GM18951 (cell line): Measurements from ENCODE around the gene PTPRR.

Source experiments
- POLR2A ChIP-seq: IDR thresholded peaks from 4 replicates; pipeline ENCODE4 v1.6.1; 2011; ENCODE audit warnings: mild to moderate bottlenecking; ENCODE audit not compliant: insufficient read length, insufficient read depth; ENCODE audit errors: extremely low read depth
- in situ Hi-C: fragments of 300-500 bp; cut with MboI; formaldehyde crosslinking; loops from one replicate; pipeline ENCODE4 v1.12.0; 2022; ENCODE audit warnings: low sequenced_read_pairs, mixed read lengths, inconsistent platforms; ENCODE audit not compliant: unreplicated experiment

Gene PTPRR

DNA sequence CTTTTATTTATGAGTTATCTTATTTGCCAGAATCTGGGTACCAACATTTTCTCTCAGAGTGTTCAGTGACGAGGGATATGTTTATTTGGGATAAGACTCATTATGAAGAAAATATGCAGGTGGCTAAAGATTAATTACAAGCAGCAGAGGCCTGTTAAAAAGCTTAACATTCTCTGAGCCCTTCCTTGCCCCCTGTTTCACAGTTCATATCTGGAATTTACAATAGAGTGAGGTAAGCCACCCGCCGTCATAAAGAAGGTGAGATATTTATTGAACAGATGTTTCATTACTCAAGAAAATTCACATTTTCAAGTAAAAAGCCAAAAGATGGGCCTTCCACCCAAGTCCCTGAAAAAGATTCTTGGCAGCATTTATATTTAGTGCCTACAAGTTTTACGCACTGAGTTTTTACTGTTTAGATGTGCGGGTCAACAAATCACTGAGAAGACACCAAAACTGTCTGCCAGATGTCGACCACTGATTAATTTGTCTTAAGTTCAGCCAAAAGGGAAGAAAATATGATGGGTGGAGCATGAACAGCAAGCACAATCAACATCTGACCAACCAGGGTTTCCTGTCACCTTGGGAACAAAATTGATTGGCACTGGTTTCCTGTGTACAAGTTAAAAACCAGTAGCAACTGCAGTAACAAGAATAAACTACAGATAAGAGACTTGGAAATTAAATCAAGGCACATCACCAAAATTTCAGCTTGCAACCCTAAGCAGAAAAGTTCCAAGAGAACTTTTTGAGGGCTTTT is 197.8 kb downstream of the PTPRR start:
- in situ Hi-C loops, result loop anchor here (25.0 kb wide), 1 partner anchor 835 kb away; no protein-coding TSS in a partner anchor
- TF ChIP-seq POLR2A, result no peak

DNA sequence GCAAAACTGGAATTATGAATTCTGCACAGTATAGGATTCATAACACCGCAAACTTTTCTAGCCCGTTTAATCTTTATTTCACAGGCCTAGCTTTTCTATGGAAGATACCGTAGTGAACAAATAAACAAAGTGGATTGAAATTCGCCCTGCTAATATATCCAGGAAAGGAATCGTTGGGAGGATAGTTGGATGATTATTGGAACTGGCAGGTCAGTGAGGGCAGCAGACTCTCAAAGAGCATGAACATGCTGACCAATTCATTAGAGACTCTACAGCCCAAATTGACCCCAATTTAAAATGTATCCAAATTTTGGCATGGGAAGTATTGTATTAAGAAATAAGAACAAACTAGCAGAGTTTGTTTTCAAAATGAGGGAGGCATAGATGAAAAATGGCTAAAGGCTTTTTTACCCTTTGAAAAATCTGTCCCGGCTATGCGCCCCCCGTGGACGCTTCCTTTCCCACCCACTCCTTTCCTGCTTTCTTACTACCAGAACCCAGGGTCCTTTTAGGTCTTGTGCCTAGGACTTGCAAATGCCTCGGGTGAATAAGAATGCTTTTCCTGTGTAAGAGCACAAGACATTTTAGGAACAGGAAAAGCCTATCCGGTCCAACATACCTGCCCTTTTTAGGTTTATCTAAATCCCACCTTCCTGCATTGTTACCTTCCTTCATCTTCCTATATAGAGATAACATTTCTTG is 198.7 kb downstream of the PTPRR start:
- no peak for TF ChIP-seq POLR2A
- in situ Hi-C loops, result loop anchor here (25.0 kb wide), 1 partner anchor 835 kb away; no protein-coding TSS in a partner anchor

DNA sequence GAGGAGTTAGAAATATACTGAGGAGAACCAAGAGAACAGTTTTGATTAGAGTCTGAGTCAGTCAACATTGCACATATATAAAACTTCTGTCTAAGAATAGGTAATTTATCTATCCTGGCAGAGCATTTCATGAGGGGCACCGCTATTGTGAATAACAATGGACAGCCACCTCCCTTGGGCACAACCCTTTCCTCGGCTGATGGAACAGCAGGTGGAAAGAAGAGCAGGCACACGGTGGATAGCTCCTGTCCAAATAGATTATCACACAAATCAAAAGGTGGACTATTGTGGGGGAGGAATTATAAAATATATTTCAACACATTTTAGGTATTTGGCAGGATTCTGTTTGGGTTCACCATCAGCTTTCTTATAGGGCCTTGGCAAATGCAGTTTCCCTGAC is 199.3 kb downstream of the PTPRR start:
- in situ Hi-C loops, result loop anchor here (25.0 kb wide), 1 partner anchor 834 kb away; no protein-coding TSS in a partner anchor
- TF ChIP-seq POLR2A, result no peak

DNA sequence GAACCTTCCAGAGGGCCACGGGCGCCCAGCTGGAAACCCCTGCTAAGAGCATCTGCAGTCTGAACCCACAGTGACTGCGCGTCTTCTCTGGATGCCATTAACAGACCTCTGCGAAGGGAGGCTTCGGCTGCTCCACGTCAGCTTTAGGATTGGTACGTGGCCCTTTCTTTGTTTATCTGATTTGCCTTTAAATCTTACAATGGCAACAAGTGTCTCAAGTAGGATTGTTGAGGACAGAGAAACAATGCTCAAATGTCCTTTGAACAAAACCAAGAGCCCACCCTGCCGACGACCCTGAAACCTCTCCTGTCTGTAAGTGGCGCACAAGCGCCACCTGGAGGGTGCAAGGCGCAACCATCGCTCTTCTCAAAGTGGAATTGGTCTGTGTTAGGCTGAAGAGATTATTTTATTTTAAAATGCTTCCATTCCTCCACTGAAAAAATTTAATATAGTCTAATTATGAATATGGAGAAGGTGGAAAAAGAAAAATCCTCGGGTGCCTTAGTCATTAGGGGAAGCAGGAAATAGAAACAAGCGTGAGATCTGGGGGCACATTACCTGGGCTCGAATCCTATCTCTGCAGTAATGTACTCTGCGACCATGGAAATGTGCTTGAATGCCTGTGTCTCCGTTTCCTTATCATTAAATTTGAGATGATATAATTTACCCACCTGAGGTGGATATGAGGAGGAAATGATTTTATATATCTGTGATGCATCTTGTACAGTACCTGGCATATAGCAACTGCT is 200.7 kb downstream of the PTPRR start:
- in situ Hi-C loops, result loop anchor here (25.0 kb wide), 1 partner anchor 833 kb away; no protein-coding TSS in a partner anchor

DNA sequence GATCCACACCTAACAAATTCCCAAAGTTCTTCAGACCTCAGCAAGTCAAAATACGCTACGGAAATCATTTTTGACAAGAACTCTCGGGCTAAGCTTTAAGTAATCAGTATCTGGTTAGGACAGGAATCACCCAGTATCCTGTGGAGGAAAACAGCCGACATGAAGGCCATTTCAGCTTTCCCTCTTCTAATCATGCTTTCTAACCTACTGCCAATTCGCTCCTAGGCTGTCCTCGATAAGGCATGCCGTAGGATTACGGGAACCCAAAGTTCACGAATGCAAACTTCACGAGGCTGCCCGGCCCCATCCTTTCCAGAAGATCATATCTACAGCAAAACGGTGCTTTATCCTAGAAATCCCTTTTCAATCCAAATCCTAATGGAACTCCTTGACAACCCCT is 201.5 kb downstream of the PTPRR start:
- in situ Hi-C loops, result loop anchor here (25.0 kb wide), 1 partner anchor 832 kb away; no protein-coding TSS in a partner anchor
- no peak for TF ChIP-seq POLR2A

More for the DNA sequence above, 200.7 kb downstream of the PTPRR start:
- no peak for TF ChIP-seq POLR2A

DNA sequence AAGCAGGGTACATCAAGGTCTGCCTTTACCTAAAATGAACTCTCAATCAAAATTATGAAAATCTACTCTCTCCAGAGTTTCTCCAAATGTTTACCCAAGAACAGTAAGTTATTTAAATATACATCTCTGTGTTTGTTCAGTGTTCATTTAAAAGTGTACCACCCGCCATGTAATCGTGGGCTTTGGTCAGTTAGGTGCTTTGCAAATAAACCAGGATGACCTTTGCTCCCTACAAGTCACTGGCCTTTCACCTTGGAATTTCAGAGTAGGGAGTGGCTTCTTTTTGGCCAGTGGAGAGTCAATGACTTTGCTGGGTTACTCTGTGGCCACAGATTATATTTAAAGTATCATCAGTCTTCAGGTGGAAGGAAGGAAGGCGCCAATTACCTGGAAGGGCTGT is 208.7 kb downstream of the PTPRR start:
- no peak for TF ChIP-seq POLR2A
- in situ Hi-C loops, result loop anchor here (25.0 kb wide), 1 partner anchor 825 kb away; no protein-coding TSS in a partner anchor

DNA sequence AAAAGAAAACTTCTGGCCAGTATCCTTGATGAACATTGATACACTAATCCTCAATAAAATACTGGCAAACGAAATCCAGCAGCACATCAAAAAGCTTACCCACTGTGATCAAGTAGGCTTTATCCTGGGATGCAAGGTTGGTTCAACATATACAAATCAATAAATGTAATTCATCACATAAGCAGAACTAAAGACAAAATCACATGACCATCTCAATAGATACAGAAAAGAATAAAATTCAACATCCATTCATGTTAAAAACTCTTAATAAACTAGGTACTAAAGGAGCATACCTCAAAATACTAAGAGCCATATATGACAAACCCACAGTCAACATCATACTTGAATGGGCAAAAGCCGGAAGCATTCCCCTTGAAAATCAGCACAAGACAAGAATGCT is 211.5 kb downstream of the PTPRR start:
- no peak for TF ChIP-seq POLR2A
- in situ Hi-C loops, result loop anchor here (25.0 kb wide), 1 partner anchor 822 kb away; no protein-coding TSS in a partner anchor

DNA sequence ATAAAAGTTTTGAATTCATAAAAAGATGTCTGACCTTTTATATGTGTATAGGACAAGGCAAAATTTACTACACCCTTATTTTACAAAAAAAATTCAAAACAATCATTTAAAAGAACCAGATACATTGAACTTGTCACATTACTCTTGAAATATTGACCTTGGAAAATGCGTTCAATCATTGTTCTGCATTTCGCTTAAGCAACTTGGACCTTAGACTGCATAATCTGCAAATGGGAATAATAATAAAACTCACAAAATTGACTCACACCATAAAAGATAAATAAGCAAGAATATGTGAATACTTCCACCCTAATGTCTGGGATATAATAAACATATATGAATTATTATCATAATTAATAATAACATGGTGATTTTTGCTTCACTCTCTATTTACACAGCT is 213.9 kb downstream of the PTPRR start:
- in situ Hi-C loops, result loop anchor here (25.0 kb wide), 1 partner anchor 819 kb away; no protein-coding TSS in a partner anchor

DNA sequence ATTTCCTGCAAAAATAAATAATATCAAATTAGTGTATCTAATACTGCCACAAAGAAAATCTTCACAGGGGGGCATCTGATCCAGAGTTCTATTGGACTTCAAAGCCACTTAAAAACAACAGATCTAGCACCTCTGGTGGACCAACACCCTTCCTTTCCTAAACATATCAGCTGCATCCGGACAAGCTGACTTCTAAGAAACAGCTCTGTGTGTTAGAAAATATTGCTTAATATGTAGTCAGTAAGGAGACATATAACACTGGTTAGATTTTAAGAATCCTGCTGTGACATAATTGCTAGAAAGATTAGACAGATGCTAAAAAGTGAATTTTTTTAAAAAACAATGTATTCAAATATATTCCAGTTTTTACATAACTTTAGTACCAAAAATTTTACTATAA is 222.2 kb downstream of the PTPRR start:
- in situ Hi-C loops, result no loop called here

More for the DNA sequence above, 213.9 kb downstream of the PTPRR start:
- TF ChIP-seq POLR2A, result no peak

DNA sequence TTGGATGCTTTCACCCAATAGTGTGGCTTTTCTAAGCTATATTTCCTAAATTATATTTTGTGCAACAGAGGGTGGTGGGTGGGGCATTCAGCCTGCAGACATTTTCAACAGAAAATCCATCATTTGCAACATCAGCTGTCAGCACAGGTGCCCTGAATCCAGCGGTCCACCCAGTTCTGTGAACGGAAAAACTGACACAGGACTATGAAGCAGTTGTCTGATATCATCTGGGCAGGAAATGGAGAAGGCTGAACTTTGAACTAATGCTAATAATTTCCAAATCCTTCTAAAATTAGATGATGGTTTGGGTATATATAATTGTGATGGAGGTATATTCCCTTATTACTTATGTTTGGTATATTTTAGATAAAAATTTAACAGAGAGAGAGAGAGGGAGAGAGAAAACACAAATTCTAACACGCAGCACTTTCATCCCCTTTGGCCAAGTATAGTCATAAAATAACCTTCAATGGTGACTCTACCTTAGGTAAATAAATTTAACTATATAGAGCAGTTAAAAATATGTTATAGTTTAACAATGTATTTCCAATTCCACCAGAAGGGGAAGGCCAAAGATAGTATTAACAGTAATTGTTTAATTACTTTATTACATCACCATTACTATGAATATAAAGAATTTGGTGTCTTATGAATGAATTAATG is 225.0 kb downstream of the PTPRR start:
- in situ Hi-C loops, result no loop called here
- no peak for TF ChIP-seq POLR2A

More for the DNA sequence above, 222.2 kb downstream of the PTPRR start:
- TF ChIP-seq POLR2A, result no peak

DNA sequence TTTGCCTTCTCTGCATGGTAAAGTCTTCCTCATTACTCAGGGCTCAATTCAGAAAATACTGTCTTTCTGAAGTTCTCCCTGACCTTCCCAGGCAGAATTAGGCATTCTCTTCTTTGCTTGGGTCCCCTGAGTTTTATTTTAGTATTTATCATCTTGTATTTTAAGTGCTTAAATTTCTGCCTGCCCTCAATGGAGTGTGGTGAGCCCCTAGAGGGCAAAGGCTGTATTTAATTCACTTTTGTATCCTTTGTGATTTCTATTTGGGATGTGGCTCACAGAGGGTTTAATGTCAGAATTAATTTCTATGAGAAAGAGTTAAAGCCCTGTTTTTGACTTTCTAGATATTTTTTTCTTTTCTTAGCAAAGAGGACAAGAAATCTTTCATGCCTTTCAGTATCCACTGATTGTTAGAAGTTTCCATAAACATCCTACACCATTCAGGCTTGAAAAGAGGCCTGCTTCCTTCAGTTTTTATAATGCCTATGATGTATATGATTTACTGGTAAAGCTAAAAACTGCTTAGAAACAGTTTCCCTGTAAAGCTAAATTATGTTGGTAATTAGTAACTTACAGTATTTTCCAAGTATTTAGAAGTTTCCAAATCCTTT is 227.8 kb downstream of the PTPRR start:
- TF ChIP-seq POLR2A, result no peak
- in situ Hi-C loops, result no loop called here

DNA sequence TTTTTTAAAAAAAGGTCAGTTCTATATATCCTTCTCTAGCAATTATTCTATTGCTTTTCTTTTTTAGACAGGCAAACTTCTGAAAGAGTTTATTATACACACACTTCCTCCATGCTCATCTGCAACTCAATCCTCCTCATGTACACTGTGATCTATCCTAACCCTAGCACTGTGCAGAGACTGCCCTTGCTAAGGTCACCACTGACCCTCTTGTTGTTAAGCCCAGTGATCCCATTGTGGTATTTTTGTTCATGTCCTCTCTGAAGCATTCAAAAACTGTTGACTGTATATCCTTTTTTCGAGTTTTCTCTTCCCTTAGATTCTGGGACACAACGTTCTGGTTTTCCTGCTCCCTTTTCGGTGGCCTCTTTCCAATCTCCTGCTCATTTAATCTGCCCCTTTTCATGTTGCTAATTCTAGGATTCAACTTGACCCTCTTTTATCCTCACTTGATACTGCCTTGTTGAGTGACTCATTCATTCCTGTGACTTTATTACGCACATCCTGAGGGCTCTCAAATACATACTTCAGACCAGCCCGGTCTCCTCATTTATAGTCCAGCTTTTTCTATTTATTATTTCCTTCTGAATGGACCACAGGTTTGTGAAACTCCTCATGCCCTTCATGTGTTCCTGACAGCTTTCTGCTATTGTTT is 229.4 kb downstream of the PTPRR start:
- in situ Hi-C loops, result no loop called here
- TF ChIP-seq POLR2A, result no peak

DNA sequence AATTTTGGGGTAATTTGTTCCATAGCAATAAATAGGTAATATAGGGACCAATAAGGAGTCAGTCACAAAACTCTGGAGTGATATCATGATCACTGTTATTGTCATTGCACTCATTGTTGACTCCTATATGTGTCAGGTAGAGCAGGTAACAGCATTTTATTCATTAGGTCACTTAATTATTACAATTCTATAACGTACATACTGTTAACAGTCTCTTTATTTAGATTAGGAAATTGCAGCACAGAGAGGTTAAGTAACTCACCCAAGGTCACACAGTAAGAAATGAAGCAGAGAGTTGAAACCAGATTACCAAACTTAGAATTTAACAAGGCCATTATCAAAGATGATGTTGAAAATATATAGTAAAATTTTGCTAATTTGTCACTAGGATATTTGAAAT is 233.6 kb downstream of the PTPRR start:
- in situ Hi-C loops, result no loop called here
- TF ChIP-seq POLR2A, result no peak
